ENCODE measurements around the gene CFAP20.

DNA sequence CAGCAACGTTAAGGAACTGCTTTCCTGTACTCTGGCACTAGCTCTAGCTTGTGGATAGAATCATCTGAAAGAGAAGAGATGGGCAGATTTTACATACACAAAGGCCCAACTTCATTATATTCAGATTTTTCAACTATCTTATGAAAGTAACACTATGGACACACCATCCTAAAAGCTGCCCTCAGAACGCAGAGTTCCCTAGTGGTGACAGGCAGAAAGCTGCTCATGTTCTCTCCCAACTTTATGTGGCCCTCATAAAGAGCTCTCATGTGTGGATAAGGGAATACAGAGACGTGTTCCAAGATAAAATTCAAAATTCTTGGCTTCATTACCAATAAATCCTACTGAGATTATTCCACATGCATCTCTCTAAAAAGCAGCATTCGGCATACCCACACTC is 1.5 kb downstream of the CFAP20 start:
- TF ChIP-seq RAD21 (conservative IDR thresholded peaks at IDR 0.05 in 1 of 2, IDR thresholded peaks at IDR 0.05 in 1 of 2) = no peak
- TF ChIP-seq, protein P1, sequence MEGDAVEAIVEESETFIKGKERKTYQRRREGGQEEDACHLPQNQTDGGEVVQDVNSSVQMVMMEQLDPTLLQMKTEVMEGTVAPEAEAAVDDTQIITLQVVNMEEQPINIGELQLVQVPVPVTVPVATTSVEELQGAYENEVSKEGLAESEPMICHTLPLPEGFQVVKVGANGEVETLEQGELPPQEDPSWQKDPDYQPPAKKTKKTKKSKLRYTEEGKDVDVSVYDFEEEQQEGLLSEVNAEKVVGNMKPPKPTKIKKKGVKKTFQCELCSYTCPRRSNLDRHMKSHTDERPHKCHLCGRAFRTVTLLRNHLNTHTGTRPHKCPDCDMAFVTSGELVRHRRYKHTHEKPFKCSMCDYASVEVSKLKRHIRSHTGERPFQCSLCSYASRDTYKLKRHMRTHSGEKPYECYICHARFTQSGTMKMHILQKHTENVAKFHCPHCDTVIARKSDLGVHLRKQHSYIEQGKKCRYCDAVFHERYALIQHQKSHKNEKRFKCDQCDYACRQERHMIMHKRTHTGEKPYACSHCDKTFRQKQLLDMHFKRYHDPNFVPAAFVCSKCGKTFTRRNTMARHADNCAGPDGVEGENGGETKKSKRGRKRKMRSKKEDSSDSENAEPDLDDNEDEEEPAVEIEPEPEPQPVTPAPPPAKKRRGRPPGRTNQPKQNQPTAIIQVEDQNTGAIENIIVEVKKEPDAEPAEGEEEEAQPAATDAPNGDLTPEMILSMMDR (IDR thresholded peaks at IDR 0.05) = no peak

All from A549 (cell line).